ENCODE measurements around the gene SMIM35. TPM values are rescaled to one million over a fixed set of nuclear protein-coding genes. Genes with fewer than 3 reads are reported as not detected.

SMIM35 gene
- total RNA-seq, 1 donor from 2014 or later: not detected

- TF ChIP-seq CTCF (conservative IDR thresholded peaks at IDR 0.05; ENCODE audit: low read depth, low read length): no peak
- DNase-seq (ENCODE audit: low read depth): no peak
- H3K4me3 ChIP-seq (ENCODE audit: low read depth, low read length): no peak overlapping the region
These were observed 4.9 kb upstream of the SMIM35 start for GRCh38 chr11:118091690-118092089.

GRCh38 chr11:118090545-118091162 lies 3.9 kb upstream of the SMIM35 start:
- H3K4me3 ChIP-seq (ENCODE audit: low read depth, low read length): no peak overlapping the region
- no peak for DNase-seq (ENCODE audit: low read depth)
- TF ChIP-seq CTCF (conservative IDR thresholded peaks at IDR 0.05; ENCODE audit: low read depth, low read length): no peak

GRCh38 chr11:118088531-118088930 lies 1.8 kb upstream of the SMIM35 start:
- no peak for DNase-seq (ENCODE audit: low read depth)
- no peak for TF ChIP-seq CTCF (conservative IDR thresholded peaks at IDR 0.05; ENCODE audit: low read depth, low read length)
- no peak overlapping the region for H3K4me3 ChIP-seq (ENCODE audit: low read depth, low read length)

- H3K4me3 ChIP-seq (ENCODE audit: low read depth, low read length): no peak overlapping the region
- TF ChIP-seq CTCF (conservative IDR thresholded peaks at IDR 0.05; ENCODE audit: low read depth, low read length): no peak
- DNase-seq (ENCODE audit: low read depth): no peak
These were observed 1.2 kb upstream of the SMIM35 start for GRCh38 chr11:118087931-118088330.

GRCh38 chr11:118084656-118085055 lies 2.1 kb downstream of the SMIM35 start:
- H3K4me3 ChIP-seq (ENCODE audit: low read depth, low read length): no peak overlapping the region
- DNase-seq (ENCODE audit: low read depth): no peak
- TF ChIP-seq CTCF (conservative IDR thresholded peaks at IDR 0.05; ENCODE audit: low read depth, low read length): no peak

GRCh38 chr11:118084247-118084646 lies 2.5 kb downstream of the SMIM35 start:
- H3K4me3 ChIP-seq (ENCODE audit: low read depth, low read length): no peak overlapping the region
- DNase-seq (ENCODE audit: low read depth): no peak
- TF ChIP-seq CTCF (conservative IDR thresholded peaks at IDR 0.05; ENCODE audit: low read depth, low read length): no peak

GRCh38 chr11:118082880-118083552 lies 3.7 kb downstream of the SMIM35 start:
- TF ChIP-seq CTCF (conservative IDR thresholded peaks at IDR 0.05; ENCODE audit: low read depth, low read length): no peak
- DNase-seq (ENCODE audit: low read depth): no peak
- H3K4me3 ChIP-seq (ENCODE audit: low read depth, low read length): no peak overlapping the region

Data from epithelial cell of proximal tubule (primary cell).